Hindlimb muscle (tissue), 1 donor: ENCODE data around the gene OR6J1. TPM values are rescaled to one million over a fixed set of nuclear protein-coding genes. Genes with fewer than 3 reads are reported as not detected.

Source experiments
- polyA plus RNA-seq: library from polyadenylated mRNA; unstranded; fragments of 120-200 nt; gene quantifications from one replicate; pipeline ENCODE4 v1.2.1, GENCODE V29; 2013; ENCODE audit not compliant: insufficient read length

The OR6J1 gene
- polyA plus RNA-seq, 1 donor = 0.15 TPM

Other genes starting within 250 kb of the OR6J1 start
- gene DAD1, start 55.1 kb downstream of the OR6J1 start, polyA plus RNA-seq = 108 TPM
- 19.9 TPM for gene ABHD4, start 46.1 kb downstream of the OR6J1 start, polyA plus RNA-seq
- gene OXA1L, start 122.3 kb upstream of the OR6J1 start, polyA plus RNA-seq = 208 TPM
- 32.7 TPM for gene SLC7A7, start 171.1 kb upstream of the OR6J1 start, polyA plus RNA-seq
- 67.7 TPM for gene MRPL52, start 185.5 kb upstream of the OR6J1 start, polyA plus RNA-seq
- 148 TPM for gene MMP14, start 192.2 kb upstream of the OR6J1 start, polyA plus RNA-seq
- gene LRP10, start 227.4 kb upstream of the OR6J1 start, polyA plus RNA-seq = 41.4 TPM
- 0.23 TPM for gene REM2, start 238.9 kb upstream of the OR6J1 start, polyA plus RNA-seq